Measurements from ENCODE around the gene GABBR2.

The GABBR2 gene

DNA sequence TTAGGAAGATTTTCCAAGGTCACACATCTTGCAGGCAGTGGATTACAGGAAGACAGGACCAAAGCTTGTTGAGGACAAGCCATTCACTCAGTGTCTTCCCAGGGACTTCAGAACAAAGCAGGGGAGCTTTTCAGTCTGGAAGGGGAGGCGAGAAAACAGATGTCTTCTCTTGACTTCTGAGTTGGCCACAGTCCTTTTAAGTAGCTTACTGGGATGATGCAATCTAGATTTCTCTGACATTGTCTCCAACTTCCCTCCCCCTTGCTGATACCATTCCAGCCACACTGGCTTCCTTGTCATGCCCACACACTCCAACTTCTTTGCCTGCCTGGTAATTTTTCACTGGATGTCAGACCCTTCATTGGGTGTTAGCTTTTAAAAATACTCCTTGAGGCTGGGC is 279.1 kb downstream of the GABBR2 start:
- DNase-seq (ENCODE audit: low spot score in 2 of 2) (no peak), ATAC-seq (ENCODE audit: low read depth) (no peak)
- H3K36me3 Mint-ChIP-seq, result no peaks in the 10 kb centered on the region
- H3K4me1 Mint-ChIP-seq, result no peaks in the 10 kb centered on the region
- H3K4me3 Mint-ChIP-seq, result no peak overlapping the region
- H3K27me3 Mint-ChIP-seq, result peaks cover 2% of the 10 kb centered on the region
- no peak overlapping the region for H3K27ac Mint-ChIP-seq
- H3K9me3 Mint-ChIP-seq, result peaks cover 4% of the 10 kb centered on the region

DNA sequence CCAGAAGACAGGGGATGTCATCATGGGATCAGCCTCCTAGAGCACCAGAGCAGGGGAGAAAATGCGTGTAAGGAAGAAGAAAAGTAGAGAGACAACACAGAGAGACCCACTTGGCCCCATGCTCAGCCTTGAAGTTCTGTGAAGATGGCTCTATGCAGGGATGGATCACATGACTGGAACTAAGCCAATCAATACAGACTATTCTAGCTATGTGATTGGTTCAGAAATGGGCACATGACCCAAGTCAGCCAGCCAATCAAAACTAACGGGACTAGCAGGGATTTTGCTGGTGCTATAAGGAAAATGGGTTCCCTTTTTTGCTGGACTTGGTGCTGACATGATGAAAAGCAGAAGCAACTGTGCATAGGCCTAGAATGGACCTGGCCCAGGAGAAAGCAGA is 280.3 kb downstream of the GABBR2 start:
- H3K27me3 Mint-ChIP-seq, result peaks cover 2% of the 10 kb centered on the region
- ATAC-seq (ENCODE audit: low read depth) (no peak), DNase-seq (ENCODE audit: low spot score in 2 of 2) (no peak)
- no peak overlapping the region for H3K4me3 Mint-ChIP-seq
- H3K27ac Mint-ChIP-seq, result no peak overlapping the region
- H3K36me3 Mint-ChIP-seq, result no peaks in the 10 kb centered on the region
- peaks cover 4% of the 10 kb centered on the region for H3K9me3 Mint-ChIP-seq
- H3K4me1 Mint-ChIP-seq, result no peaks in the 10 kb centered on the region

DNA sequence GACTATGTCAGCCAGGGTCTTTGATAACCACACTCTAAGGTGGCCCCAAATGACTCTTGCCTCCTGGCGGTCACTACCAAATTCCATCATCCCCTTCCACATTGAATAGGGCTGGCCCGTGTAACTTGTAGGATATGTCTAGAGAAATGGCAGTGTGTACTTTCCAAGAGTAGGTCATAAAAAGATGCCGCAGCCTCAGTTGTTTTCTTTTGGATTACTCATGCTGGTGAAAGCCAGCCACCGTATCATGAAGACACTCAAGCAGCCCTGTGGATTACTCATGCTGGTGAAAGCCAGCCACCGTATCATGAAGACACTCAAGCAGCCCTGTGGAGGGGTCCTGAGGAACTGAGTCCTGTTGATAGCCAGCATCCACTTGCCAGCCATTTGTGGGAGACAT is 281.2 kb downstream of the GABBR2 start:
- H3K4me3 Mint-ChIP-seq, result no peak overlapping the region
- peaks cover 4% of the 10 kb centered on the region for H3K9me3 Mint-ChIP-seq
- no peak overlapping the region for H3K27ac Mint-ChIP-seq
- no peak for ATAC-seq (ENCODE audit: low read depth)
- H3K36me3 Mint-ChIP-seq, result no peaks in the 10 kb centered on the region
- H3K4me1 Mint-ChIP-seq, result no peaks in the 10 kb centered on the region
- DNase-seq (ENCODE audit: low spot score in 2 of 2), result no peak
- peaks cover 2% of the 10 kb centered on the region for H3K27me3 Mint-ChIP-seq

DNA sequence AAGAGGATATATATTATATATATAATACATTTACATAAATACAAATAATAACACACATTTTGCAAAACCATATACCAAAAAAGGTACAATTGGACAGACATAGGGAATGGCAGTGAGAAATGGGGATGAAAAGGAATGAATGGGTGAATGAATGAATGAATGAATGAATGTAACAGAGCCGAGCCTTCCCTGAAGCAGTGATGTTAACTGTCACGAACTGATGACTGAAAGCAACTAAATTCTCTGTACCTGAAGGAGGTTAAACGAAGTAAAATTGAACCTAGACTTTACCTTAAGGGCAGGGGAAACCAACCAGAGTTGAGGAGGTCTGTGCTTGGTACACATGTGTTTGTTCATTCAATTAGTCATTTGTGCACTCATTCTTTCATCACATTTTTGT is 283.7 kb downstream of the GABBR2 start:
- no peak overlapping the region for H3K27ac Mint-ChIP-seq

DNA sequence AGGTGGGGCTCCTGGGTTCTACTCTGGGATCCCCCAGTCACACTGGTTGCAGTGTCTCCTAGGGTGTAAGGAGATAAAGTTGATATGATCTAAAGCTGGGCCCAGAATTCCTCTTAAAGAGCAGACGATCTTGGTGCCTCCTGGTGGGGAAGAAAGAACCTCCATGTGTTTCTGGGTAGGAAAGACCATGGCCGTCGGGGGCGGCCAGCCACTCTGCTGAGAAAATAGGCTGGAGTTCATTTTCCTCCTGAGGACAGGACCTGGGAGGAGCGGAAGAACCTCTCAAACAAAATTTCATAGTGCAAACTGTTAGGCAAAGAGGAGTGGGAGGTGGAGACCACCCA is 289.5 kb downstream of the GABBR2 start:
- DNase-seq (ENCODE audit: low spot score in 2 of 2), result no peak
- Mint-ChIP-seq H3K36me3 (no peaks in the 10 kb centered on the region), H3K9me3 (no peaks in the 10 kb centered on the region), H3K4me3 (no peak overlapping the region), H3K27me3 (peaks cover 11% of the 10 kb centered on the region), H3K4me1 (no peaks in the 10 kb centered on the region), H3K27ac (no peak overlapping the region)
- no peak for ATAC-seq (ENCODE audit: low read depth)

More for the DNA sequence above, 283.7 kb downstream of the GABBR2 start:
- ATAC-seq (ENCODE audit: low read depth) (no peak), DNase-seq (ENCODE audit: low spot score in 2 of 2) (no peak)
- Mint-ChIP-seq H3K27me3 (peaks cover 2% of the 10 kb centered on the region), H3K4me3 (no peak overlapping the region), H3K36me3 (no peaks in the 10 kb centered on the region), H3K9me3 (peaks cover 4% of the 10 kb centered on the region), H3K4me1 (no peaks in the 10 kb centered on the region)

DNA sequence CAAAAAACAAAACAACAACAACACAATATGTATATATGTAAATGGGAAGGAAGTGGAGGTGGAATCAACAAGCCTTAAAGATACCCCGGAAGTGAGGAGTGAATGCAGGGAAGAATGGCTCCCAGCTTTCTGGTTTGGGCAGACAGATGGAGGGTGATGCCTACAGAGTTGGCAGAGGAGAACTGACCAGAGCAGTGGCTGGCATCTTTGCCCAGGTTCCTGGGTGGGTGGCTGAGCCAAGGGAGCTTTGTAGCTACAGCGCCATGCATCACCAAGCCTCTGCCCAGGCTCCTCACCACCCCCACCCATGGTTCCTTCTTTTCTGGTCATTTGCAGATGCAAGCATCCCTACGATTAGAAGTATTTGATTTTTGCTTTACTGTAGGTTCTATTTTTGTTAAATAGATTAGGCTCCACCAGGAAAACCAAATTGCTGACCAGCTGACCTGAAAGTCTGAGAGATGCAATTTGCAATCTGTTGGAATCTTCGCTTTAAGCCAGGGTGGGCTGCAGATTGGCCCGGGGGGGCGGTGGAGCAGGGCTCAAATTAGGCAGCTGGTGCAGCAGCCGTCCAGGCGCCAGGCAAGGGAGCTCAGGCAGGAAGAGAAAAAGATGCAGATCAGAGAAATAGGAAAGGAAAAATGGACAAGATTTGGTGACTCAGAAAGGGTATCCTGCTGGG is 290.0 kb downstream of the GABBR2 start:
- Mint-ChIP-seq H3K27me3 (peaks cover 15% of the 10 kb centered on the region), H3K36me3 (no peaks in the 10 kb centered on the region), H3K27ac (no peak overlapping the region), H3K4me3 (no peak overlapping the region), H3K9me3 (no peaks in the 10 kb centered on the region), H3K4me1 (no peaks in the 10 kb centered on the region)
- ATAC-seq (ENCODE audit: low read depth), result no peak
- DNase-seq (ENCODE audit: low spot score in 2 of 2), result no peak

DNA sequence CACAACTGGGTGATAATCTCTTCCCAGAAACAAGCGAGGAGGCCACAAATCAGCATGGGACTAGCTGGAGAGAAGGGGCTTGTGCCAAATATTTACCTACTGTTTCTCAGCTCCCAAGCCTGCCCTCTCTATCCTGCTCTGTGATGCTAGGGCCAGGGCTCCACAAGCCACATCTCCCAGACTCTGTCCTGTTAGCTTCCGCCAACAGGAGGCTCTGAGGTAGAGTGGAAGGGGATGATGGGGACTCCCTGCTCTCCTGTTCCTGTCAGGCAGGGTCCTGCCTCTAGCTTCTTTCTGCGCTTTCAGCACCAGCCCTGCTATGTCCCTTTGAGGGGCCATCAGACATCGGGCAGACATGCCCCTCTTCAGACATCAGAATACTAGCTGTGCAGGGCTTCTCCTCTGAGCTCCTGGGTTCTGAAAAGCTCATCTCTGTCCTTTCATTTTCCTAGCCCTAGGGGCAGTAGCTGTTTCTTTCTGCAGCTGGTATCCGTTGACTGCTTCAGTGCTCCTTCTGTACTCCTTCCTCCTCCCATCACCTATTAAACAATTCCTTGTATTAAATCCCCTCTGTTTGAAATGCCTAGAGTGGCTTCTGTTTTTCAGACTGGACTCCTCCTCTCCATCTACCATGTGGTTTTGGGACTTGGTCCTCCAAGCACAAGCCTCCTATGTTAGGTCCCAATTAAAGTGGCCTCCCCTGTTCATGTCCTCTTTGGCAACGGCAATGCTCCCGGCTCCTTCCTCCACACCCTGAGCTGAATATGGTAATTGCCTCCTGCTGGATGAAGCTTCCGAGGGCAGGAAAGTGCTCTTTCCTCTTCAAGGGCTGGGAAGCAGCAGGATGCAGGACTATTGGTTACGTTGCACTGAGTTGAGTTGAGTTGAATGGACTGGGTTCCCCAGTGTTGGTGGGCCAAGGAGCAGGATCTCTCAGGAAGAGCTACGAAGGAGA is 292.2 kb downstream of the GABBR2 start:
- Mint-ChIP-seq H3K27ac (no peak overlapping the region), H3K27me3 (peaks cover 16% of the 10 kb centered on the region), H3K4me3 (no peak overlapping the region), H3K9me3 (no peaks in the 10 kb centered on the region), H3K4me1 (no peaks in the 10 kb centered on the region), H3K36me3 (no peaks in the 10 kb centered on the region)
- ATAC-seq (ENCODE audit: low read depth) (no peak), DNase-seq (ENCODE audit: low spot score in 2 of 2) (no peak)

DNA sequence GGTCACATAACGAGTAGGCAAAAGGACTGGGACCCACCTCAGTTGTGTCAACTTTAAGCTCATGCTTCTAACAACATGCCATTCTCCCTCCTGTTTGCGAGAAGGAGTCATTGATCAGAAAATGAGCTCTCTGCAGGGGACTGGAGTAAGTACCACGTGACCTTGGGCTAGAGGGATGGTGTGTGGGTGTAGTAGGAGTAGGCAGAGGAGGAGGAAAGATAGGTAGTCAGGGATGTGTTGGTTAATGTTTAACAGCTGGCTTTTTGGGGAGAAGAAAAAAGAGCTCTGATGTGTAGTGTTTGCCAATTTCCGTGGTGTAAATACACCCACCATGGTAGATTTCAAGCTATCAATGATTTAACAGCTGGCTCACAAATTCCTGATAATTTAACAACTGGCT is 293.0 kb downstream of the GABBR2 start:
- H3K36me3 Mint-ChIP-seq, result no peaks in the 10 kb centered on the region
- DNase-seq (ENCODE audit: low spot score in 2 of 2), result no peak
- no peak for ATAC-seq (ENCODE audit: low read depth)
- peaks cover 1% of the 10 kb centered on the region for H3K4me1 Mint-ChIP-seq
- peaks cover 16% of the 10 kb centered on the region for H3K27me3 Mint-ChIP-seq
- no peak overlapping the region for H3K4me3 Mint-ChIP-seq
- no peak overlapping the region for H3K27ac Mint-ChIP-seq
- H3K9me3 Mint-ChIP-seq, result no peaks in the 10 kb centered on the region

DNA sequence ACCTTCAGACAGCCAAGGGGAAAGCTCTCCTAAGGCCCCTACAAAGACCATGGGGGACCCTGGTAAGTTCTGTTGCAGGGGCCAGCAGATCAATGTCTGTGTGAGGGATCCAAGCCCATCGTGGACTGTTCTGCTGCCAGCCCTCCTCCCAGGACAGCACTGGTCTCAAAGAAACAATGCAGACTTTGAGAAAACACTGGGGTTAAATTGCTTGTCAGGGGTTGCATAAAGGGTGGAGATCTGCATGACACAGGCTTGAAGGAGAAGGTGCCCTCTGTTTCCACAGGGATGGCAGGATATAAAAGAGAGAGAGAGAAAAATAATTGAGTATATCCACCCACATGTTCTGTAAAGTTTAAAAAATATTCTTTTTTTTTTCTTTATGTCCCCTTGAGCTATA is 295.7 kb downstream of the GABBR2 start:
- no peak overlapping the region for H3K4me3 Mint-ChIP-seq
- no peaks in the 10 kb centered on the region for H3K36me3 Mint-ChIP-seq
- peaks cover 16% of the 10 kb centered on the region for H3K27me3 Mint-ChIP-seq
- H3K27ac Mint-ChIP-seq, result no peak overlapping the region
- ATAC-seq (ENCODE audit: low read depth) (no peak), DNase-seq (ENCODE audit: low spot score in 2 of 2) (no peak)
- H3K9me3 Mint-ChIP-seq, result no peaks in the 10 kb centered on the region
- peaks cover 17% of the 10 kb centered on the region for H3K4me1 Mint-ChIP-seq

DNA sequence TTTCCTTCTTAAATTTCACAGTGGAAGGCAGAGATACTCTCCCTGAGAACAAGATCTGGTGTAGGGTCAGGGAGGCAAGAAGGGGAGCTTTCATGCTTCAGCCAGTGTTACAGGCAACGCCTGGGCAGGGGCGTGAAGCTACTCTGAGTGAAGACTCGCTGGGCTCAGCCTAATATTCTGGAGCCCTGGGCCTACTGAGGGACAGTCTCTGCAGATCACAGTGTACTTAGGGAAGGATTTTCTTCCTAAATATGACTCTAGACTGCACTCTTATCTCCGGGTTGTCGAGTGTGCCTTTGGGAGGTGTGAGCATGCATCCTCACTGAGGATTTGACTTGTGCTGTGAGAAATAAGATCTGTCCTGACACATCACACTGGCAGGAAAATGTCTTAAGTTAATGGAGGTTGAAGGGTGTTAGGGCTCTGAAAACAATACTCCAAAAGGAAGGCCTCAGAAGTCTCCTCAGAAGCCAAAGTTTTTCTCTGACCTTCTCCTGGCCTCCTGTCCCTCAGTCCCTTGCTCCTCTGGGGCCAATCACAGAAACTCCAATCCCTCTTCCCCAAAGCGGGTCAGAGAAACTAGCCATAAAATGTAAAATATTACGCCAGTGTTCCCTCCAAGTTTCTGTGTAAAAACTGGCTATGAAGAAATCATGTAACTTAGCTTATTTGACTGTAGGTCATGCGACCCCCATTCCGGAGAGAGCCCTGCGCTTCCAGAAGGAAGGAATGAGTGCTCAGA is 296.5 kb downstream of the GABBR2 start:
- Mint-ChIP-seq H3K4me3 (no peak overlapping the region), H3K36me3 (no peaks in the 10 kb centered on the region), H3K4me1 (peaks cover 17% of the 10 kb centered on the region), H3K27me3 (peaks cover 11% of the 10 kb centered on the region), H3K9me3 (no peaks in the 10 kb centered on the region), H3K27ac (no peak overlapping the region)
- ATAC-seq (ENCODE audit: low read depth) (no peak), DNase-seq (ENCODE audit: low spot score in 2 of 2) (no peak)

DNA sequence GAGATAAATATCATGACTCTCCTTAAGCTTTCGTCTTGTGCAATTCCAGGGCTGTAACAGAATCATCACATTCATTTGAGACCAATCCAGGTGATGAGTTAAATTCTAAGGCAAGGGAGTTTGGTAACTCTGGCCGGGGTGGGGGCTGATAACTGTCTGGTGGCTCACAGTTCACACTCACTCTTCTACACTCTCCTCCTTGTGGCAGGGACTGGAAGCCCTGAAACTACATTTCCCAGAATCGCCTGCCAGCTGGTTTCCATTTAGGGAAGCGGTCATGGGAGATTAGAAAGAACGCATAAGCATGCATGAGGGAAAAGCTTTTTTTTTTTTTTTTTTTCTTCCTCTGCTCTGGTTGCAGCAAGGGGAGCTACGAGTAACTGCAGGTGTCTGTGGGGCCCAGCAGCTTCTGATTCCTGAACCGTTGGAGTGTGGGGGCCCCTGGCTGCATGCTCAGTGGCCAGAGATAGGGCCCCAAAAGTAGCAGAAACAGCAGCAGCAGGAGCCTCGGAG is 298.5 kb downstream of the GABBR2 start:
- Mint-ChIP-seq H3K27me3 (peaks cover 5% of the 10 kb centered on the region), H3K4me1 (peaks cover 17% of the 10 kb centered on the region), H3K9me3 (no peaks in the 10 kb centered on the region), H3K36me3 (no peaks in the 10 kb centered on the region), H3K27ac (no peak overlapping the region), H3K4me3 (peak overlapping the region; percentile 35)
- ATAC-seq (ENCODE audit: low read depth) (peak; percentile 53), DNase-seq (ENCODE audit: low spot score in 2 of 2) (no peak)

DNA sequence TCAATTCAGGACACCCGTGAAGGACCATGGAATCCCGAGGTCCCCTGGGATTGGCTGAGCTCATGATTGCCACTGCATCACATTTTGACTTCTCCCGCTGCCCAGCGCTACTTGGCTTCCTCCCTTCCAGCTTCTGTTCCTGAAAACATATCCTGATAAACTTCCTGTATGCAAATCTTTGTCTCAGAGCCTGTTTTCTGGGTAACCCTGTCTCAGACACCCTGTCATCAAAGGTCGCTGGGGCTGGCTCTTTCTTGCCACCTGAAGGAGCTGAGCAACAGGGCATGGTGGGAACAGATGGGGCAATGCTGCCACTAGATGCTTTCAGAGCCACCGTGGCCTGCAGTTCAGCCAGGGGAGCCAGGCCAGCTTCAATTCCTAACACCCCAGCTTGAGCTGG is 299.0 kb downstream of the GABBR2 start:
- Mint-ChIP-seq H3K36me3 (no peaks in the 10 kb centered on the region), H3K4me1 (peaks cover 17% of the 10 kb centered on the region), H3K9me3 (no peaks in the 10 kb centered on the region), H3K4me3 (peak overlapping the region; percentile 35), H3K27ac (no peak overlapping the region), H3K27me3 (peaks cover 5% of the 10 kb centered on the region)
- ATAC-seq (ENCODE audit: low read depth) (peak; percentile 54), DNase-seq (ENCODE audit: low spot score in 2 of 2) (no peak)

DNA sequence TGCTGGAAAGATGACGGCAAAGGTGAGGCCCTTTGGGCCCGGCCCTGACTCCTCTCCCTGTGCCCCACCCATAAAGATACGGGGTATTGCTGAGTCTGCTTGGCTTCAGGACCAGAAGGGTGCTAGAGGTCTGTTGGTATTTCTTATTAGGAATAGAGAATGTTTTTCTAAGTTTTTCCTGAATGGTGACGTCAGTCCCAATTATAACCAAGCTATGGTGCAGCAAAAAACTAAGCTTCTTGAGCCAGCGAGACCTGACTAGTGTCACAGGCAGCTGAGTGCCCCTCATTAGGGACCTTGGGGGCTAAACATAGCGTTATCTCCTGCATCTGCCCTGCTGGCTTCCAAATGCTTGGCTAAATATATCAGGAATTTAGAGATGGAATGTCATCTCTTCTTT is 302.3 kb downstream of the GABBR2 start:
- H3K36me3 Mint-ChIP-seq, result no peaks in the 10 kb centered on the region
- H3K27ac Mint-ChIP-seq, result no peak overlapping the region
- peaks cover 17% of the 10 kb centered on the region for H3K4me1 Mint-ChIP-seq
- no peaks in the 10 kb centered on the region for H3K27me3 Mint-ChIP-seq
- no peak overlapping the region for H3K4me3 Mint-ChIP-seq
- H3K9me3 Mint-ChIP-seq, result no peaks in the 10 kb centered on the region
- no peak for ATAC-seq (ENCODE audit: low read depth)
- DNase-seq (ENCODE audit: low spot score in 2 of 2), result no peak

DNA sequence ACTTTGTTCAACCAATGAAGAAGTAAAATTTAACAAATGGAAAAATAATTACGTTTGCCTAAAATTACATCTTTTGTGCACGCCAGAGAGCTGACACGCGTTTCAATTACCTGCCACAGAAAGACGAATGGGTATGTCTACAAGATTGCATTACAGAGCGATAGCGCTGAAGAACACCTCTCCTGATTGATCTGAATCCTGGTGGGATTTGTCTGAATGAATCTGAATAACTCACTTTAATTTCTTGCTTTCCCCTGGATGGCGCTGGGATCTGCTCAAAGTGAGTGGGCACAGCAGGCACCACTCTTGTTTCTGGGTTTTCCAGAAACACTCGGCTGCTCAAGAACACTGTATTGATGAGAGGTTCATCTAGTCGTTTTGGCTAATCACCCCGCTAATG is 304.5 kb downstream of the GABBR2 start:
- Mint-ChIP-seq H3K27ac (no peak overlapping the region), H3K27me3 (peaks cover 2% of the 10 kb centered on the region), H3K9me3 (no peaks in the 10 kb centered on the region), H3K4me1 (peaks cover 4% of the 10 kb centered on the region), H3K4me3 (no peak overlapping the region), H3K36me3 (no peaks in the 10 kb centered on the region)
- no peak for DNase-seq (ENCODE audit: low spot score in 2 of 2)
- ATAC-seq (ENCODE audit: low read depth), result no peak
